WTC11 (cell line): ENCODE data around the gene PPOX. TPM values are rescaled to one million over a fixed set of nuclear protein-coding genes. Genes with fewer than 3 reads are reported as not detected.

ENCODE experiments used
- ATAC-seq: fragments of 200-7000 bp; cut with Tn5 transposase; 2 replicates; pipeline ENCODE4 v1.10.0; 2021; ENCODE audit warnings: mild to moderate bottlenecking, moderate library complexity
- CTCF ChIA-PET: fragments of 300-600 bp; sonication (Branson Sonifier 250); formaldehyde crosslinking; loops from one replicate; lab custom pipeline; 2021; ENCODE audit warnings: antibody characterized with exemption; lab: Charles Lee
- POLR2A ChIA-PET: fragments of 350-600 bp; sonication (Branson Sonifier 250); formaldehyde crosslinking; loops from one replicate; lab custom pipeline; 2021; ENCODE audit warnings: antibody characterized with exemption; lab: Charles Lee
- DNase-seq: peaks from one replicate; pipeline ENCODE4 v3.0.0; 2021; ENCODE audit warnings: low spot score
- H3K27ac Mint-ChIP-seq: 2 replicates; pipeline ENCODE4 v1.8.0; 2021; ENCODE audit warnings: mixed read lengths
- H3K27me3 Mint-ChIP-seq: 2 replicates; pipeline ENCODE4 v1.8.0; 2021; ENCODE audit warnings: low read depth, mild to moderate bottlenecking, moderate library complexity, mixed read lengths
- H3K36me3 Mint-ChIP-seq: 2 replicates; pipeline ENCODE4 v1.8.0; 2021; ENCODE audit warnings: mixed read lengths
- H3K4me1 Mint-ChIP-seq: 2 replicates; pipeline ENCODE4 v1.8.0; 2022; ENCODE audit warnings: mixed read lengths
- H3K4me3 Mint-ChIP-seq: 2 replicates; pipeline ENCODE4 v1.8.0; 2021; ENCODE audit warnings: mild to moderate bottlenecking, moderate library complexity, mixed read lengths
- H3K9me3 Mint-ChIP-seq: 2 replicates; pipeline ENCODE4 v1.8.0; 2021; ENCODE audit warnings: mixed read lengths
- AFF4 ChIP-seq: sonication (generic); formaldehyde crosslinking; IDR thresholded peaks from 2 replicates; pipeline ENCODE4 v1.8.1; 2023; ENCODE audit warnings: mild to moderate bottlenecking, missing genetic modification reagents, borderline replicate concordance
- CTCF ChIP-seq: fragments of 200-600 bp; IDR thresholded peaks from 2 replicates; pipeline ENCODE4 v1.8.0; 2022; ENCODE audit warnings: antibody characterized with exemption
- E2F1 ChIP-seq: sonication (generic); formaldehyde crosslinking; IDR thresholded peaks from 2 replicates; pipeline ENCODE4 v1.8.0; 2022; ENCODE audit warnings: mild to moderate bottlenecking, missing genetic modification reagents
- FOXP4 ChIP-seq: sonication (generic); formaldehyde crosslinking; IDR thresholded peaks from 2 replicates; pipeline ENCODE4 v1.8.0; 2022; ENCODE audit warnings: mild to moderate bottlenecking, missing genetic modification reagents
- HMGA2 ChIP-seq: fragments of 250-450 bp; sonication (Bioruptor Pico); IDR thresholded peaks from 2 replicates; pipeline ENCODE4 v1.4.0; 2021; ENCODE audit warnings: mild to moderate bottlenecking, moderate library complexity
- IRF2 ChIP-seq: sonication (generic); formaldehyde crosslinking; IDR thresholded peaks from 2 replicates; pipeline ENCODE4 v1.8.0; 2022; ENCODE audit warnings: low read depth, missing genetic modification reagents, borderline replicate concordance
- MAX ChIP-seq: sonication (generic); formaldehyde crosslinking; IDR thresholded peaks from 2 replicates; pipeline ENCODE4 v1.8.0; 2022; ENCODE audit warnings: mild to moderate bottlenecking, missing genetic modification reagents
- MYBL2 ChIP-seq: sonication (generic); formaldehyde crosslinking; IDR thresholded peaks from 2 replicates; pipeline ENCODE4 v1.8.1; 2023; ENCODE audit warnings: mild to moderate bottlenecking, moderate library complexity, missing genetic modification reagents
- NFE2L1 ChIP-seq: sonication (generic); formaldehyde crosslinking; IDR thresholded peaks from 2 replicates; pipeline ENCODE4 v1.8.1; 2023; ENCODE audit warnings: missing genetic modification reagents
- NR2C2 ChIP-seq: sonication (generic); formaldehyde crosslinking; IDR thresholded peaks from 2 replicates; pipeline ENCODE4 v1.8.0; 2022; ENCODE audit warnings: mild to moderate bottlenecking, missing genetic modification reagents
- NR3C1 ChIP-seq: sonication (generic); formaldehyde crosslinking; conservative IDR thresholded peaks from 2 replicates; pipeline ENCODE4 v1.8.1; 2023; ENCODE audit warnings: low read depth, mild to moderate bottlenecking, missing genetic modification reagents
- PREB ChIP-seq: sonication (generic); formaldehyde crosslinking; IDR thresholded peaks from 2 replicates; pipeline ENCODE4 v1.8.1; 2022; ENCODE audit warnings: mild to moderate bottlenecking, missing genetic modification reagents, moderate library complexity, borderline replicate concordance
- ZNF121 ChIP-seq: sonication (generic); formaldehyde crosslinking; IDR thresholded peaks from 2 replicates; pipeline ENCODE4 v1.8.0; 2023; ENCODE audit warnings: missing genetic modification reagents
- ZNF232 ChIP-seq: sonication (generic); formaldehyde crosslinking; IDR thresholded peaks from 2 replicates; pipeline ENCODE4 v1.8.0; 2022; ENCODE audit warnings: mild to moderate bottlenecking, missing genetic modification reagents
- ZNF416 ChIP-seq: fragments of 250-450 bp; sonication (Bioruptor Pico); IDR thresholded peaks from 2 replicates; pipeline ENCODE4 v1.9.0; 2021; ENCODE audit warnings: mild to moderate bottlenecking, inconsistent platforms
- ZNF425 ChIP-seq: fragments of 250-450 bp; sonication (Bioruptor Pico); conservative IDR thresholded peaks from 2 replicates; pipeline ENCODE4 v1.9.0; 2021; ENCODE audit warnings: mild to moderate bottlenecking
- ZNF671 ChIP-seq: fragments of 250-450 bp; sonication (Bioruptor Pico); IDR thresholded peaks from 2 replicates; pipeline ENCODE4 v1.8.0; 2021; ENCODE audit warnings: mild to moderate bottlenecking
- total RNA-seq: library from RNA; stranded (reverse); gene quantifications from 3 replicates; pipeline ENCODE4 v1.2.3, GENCODE V29; 2021

Gene PPOX
- total RNA-seq, 1 experiment from 2014 or later, result 44.8 TPM

- TF ChIP-seq PREB, result no peak
- no peak for TF ChIP-seq NR2C2 (CRISPR knock-in tag)
- no peak for TF ChIP-seq NFE2L1 (CRISPR knock-in tag)
These were observed 40.9 kb downstream of the PPOX start (continued) for GRCh38 chr1:161207173-161207572.

- ATAC-seq (peak; percentile 98), DNase-seq (peak; percentile 91)
- Mint-ChIP-seq H3K4me1 (peaks cover 6% of the 10 kb centered on the region), H3K27ac (peak overlapping the region; percentile 93), H3K36me3 (peaks cover 65% of the 10 kb centered on the region), H3K27me3 (no peaks in the 10 kb centered on the region; the same call in 1 of the 2 replicates), H3K9me3 (no peaks in the 10 kb centered on the region), H3K4me3 (no peak overlapping the region)
- POLR2A ChIA-PET, result no interaction called here
- TF ChIP-seq HMGA2 (no peak), ZNF121 (CRISPR knock-in tag) (no peak), MAX (CRISPR knock-in tag) (no peak), ZNF671 (no peak), ZNF232 (0 out of 2 replicates have a peak, but pooled peaks have one; percentile 20), E2F1 (no peak), ZNF425 (CRISPR knock-in tag) (no peak), PREB (no peak), AFF4 (CRISPR knock-in tag) (no peak), ZNF416 (CRISPR knock-in tag) (no peak), IRF2 (CRISPR knock-in tag) (no peak), MYBL2 (CRISPR knock-in tag) (no peak), FOXP4 (CRISPR knock-in tag) (no peak), NR3C1 (CRISPR knock-in tag) (no peak), CTCF (peak; percentile 81)
- CTCF ChIA-PET, result interaction anchor here (1.1 to 2.3 kb wide), 5 partner anchors 12 to 172 kb away, joined by 3 to 15 read pairs (median 6); partner anchors contain the start of genes ADAMTS4 and TOMM40L
These were observed 43.7 kb downstream of the PPOX start for GRCh38 chr1:161209790-161210409.
